ENCODE data around the gene TNFAIP8L2.

- TF ChIP-seq REST (IDR thresholded peaks at IDR 0.05; ENCODE audit: borderline replicate concordance) (no peak), CTCF (IDR thresholded peaks at IDR 0.05; ENCODE audit: poor library complexity, severe bottlenecking) (no peak), SMC3 (conservative IDR thresholded peaks at IDR 0.05; ENCODE audit: poor library complexity) (no peak)
Observed at GRCh38 chr1:151134396-151134795, 22.1 kb upstream of the TNFAIP8L2 start.

All from neural cell (in vitro differentiated cells).